Esophagus squamous epithelium (tissue), 4 donors: ENCODE results near the gene LDLRAD3.

ENCODE experiments used
- CTCF ChIP-seq, 6 experiments: fragments of 450-650 bp in 4 of 6; fragments of 200-600 bp in 2 of 6; sonication (generic) in 2 of 6; IDR thresholded peaks; one replicate each; pipeline ENCODE4 v1.5.1; 2016 to 2019; ENCODE audit warnings: antibody characterized with exemption in 6 of 6, mild to moderate bottlenecking in 4 of 6, moderate library complexity in 4 of 6
- POLR2A ChIP-seq, 4 donors: fragments of 450-650 bp; IDR thresholded peaks; one replicate each; pipeline ENCODE4 v1.6.1; 2017; ENCODE audit warnings: antibody characterized with exemption in 4 of 4, mild to moderate bottlenecking in 4 of 4, moderate library complexity in 3 of 4

GRCh38 chr11:36016709-36017108, 72.8 kb downstream of the LDLRAD3 start:
- no peak for TF ChIP-seq CTCF (IDR thresholded peaks at IDR 0.05)
- TF ChIP-seq POLR2A (IDR thresholded peaks at IDR 0.05) = no peak
